Uterus (tissue), 2 donors: ENCODE measurements around the gene NOXO1.

ENCODE experiments used
- CTCF ChIP-seq, 4 experiments: fragments of 200-600 bp in 2 of 4; fragments of 450-650 bp in 2 of 4; sonication (generic) in 2 of 4; IDR thresholded peaks; one replicate each; pipeline ENCODE4 v1.5.1; 2016 to 2019; ENCODE audit warnings: antibody characterized with exemption in 4 of 4, mild to moderate bottlenecking in 2 of 4, moderate library complexity in 1 of 4
- POLR2A ChIP-seq, 2 donors: fragments of 450-650 bp; IDR thresholded peaks; one replicate each; pipeline ENCODE4 v1.6.1; 2016; ENCODE audit warnings: antibody characterized with exemption in 2 of 2, mild to moderate bottlenecking in 1 of 2, moderate library complexity in 1 of 2

GRCh38 chr16:1978476-1979120 lies 2.7 kb downstream of the NOXO1 start:
- TF ChIP-seq CTCF (IDR thresholded peaks at IDR 0.05), result no peak
- no peak for TF ChIP-seq POLR2A (IDR thresholded peaks at IDR 0.05)
